ENCODE data around the gene ZC3H18. TPM values are rescaled to one million over a fixed set of nuclear protein-coding genes. Genes with fewer than 3 reads are reported as not detected.

The ZC3H18 gene
- total RNA-seq, 1 experiment from 2014 or later: 57.8 TPM

DNA sequence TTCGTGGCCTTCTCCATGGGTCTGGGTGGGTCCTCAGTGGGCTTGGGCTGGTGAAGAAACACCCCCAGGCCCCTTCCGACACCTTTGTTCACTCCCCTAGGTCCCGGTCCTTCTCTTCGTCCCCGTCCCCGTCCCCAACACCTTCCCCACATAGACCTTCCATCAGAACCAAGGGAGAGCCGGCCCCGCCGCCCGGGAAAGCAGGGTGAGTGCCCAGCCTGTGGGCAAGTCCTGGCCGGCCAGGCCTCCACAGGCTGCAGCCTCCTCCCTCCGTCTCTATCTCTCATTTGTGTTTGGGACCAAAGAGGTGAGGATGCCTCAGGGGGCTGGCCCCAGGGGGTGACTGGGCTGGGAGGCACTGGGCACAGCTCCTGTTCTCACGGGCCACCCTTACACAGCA is 53.7 kb downstream of the ZC3H18 start:
- RAD21 ChIA-PET (ENCODE audit: low non-redundant PET in 1 of 2, low total read pairs in 2 of 2, uncharacterized antibody in 2 of 2, unreplicated experiment in 2 of 2): no interaction called here
- H3K9ac ChIP-seq (ENCODE audit: low read length): no peak overlapping the region
- no peak overlapping the region for H2AFZ ChIP-seq (ENCODE audit: low read depth, low read length, poor library complexity, severe bottlenecking)
- H3K9me3 ChIP-seq (ENCODE audit: control insufficient read depth in 1 of 2, insufficient read depth in 1 of 2, low read depth in 1 of 2, low read length in 2 of 2): no peaks in the 10 kb centered on the region
- TF ChIP-seq, protein P1, sequence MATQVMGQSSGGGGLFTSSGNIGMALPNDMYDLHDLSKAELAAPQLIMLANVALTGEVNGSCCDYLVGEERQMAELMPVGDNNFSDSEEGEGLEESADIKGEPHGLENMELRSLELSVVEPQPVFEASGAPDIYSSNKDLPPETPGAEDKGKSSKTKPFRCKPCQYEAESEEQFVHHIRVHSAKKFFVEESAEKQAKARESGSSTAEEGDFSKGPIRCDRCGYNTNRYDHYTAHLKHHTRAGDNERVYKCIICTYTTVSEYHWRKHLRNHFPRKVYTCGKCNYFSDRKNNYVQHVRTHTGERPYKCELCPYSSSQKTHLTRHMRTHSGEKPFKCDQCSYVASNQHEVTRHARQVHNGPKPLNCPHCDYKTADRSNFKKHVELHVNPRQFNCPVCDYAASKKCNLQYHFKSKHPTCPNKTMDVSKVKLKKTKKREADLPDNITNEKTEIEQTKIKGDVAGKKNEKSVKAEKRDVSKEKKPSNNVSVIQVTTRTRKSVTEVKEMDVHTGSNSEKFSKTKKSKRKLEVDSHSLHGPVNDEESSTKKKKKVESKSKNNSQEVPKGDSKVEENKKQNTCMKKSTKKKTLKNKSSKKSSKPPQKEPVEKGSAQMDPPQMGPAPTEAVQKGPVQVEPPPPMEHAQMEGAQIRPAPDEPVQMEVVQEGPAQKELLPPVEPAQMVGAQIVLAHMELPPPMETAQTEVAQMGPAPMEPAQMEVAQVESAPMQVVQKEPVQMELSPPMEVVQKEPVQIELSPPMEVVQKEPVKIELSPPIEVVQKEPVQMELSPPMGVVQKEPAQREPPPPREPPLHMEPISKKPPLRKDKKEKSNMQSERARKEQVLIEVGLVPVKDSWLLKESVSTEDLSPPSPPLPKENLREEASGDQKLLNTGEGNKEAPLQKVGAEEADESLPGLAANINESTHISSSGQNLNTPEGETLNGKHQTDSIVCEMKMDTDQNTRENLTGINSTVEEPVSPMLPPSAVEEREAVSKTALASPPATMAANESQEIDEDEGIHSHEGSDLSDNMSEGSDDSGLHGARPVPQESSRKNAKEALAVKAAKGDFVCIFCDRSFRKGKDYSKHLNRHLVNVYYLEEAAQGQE (IDR thresholded peaks at IDR 0.05; ENCODE audit: low read depth): no peak
- TF ChIP-seq ZNF274 (IDR thresholded peaks at IDR 0.05; ENCODE audit: low read depth, low read length) (no peak), YY1 (IDR thresholded peaks at IDR 0.05; ENCODE audit: extremely low read depth, insufficient replicate concordance, low read depth, low read length) (no peak)
- TF ChIP-seq, protein P2, sequence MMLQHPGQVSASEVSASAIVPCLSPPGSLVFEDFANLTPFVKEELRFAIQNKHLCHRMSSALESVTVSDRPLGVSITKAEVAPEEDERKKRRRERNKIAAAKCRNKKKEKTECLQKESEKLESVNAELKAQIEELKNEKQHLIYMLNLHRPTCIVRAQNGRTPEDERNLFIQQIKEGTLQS (IDR thresholded peaks at IDR 0.05): no peak
- intact Hi-C loops (cut with micrococcal nuclease): no loop called here
- no TSS peak for BruUV-seq (replicated peaks)
- ATAC-seq (no peak), DNase-seq (ENCODE audit: low read depth, low spot score) (no peak)
- no peaks in the 10 kb centered on the region for H3K4me1 ChIP-seq (ENCODE audit: control insufficient read depth in 1 of 2, insufficient read depth in 2 of 2, low read length in 2 of 2)
- H3K27me3 ChIP-seq (ENCODE audit: insufficient read depth, low read length): no peaks in the 10 kb centered on the region
- no peaks in the 10 kb centered on the region for H3K9me2 ChIP-seq (ENCODE audit: insufficient read depth)
- peaks cover 47 to 64% of the 10 kb centered on the region in 2 experiments; a peak in 3 of 4 replicates for H3K36me3 ChIP-seq (ENCODE audit: control insufficient read depth in 1 of 2, insufficient read depth in 2 of 2, low read length in 2 of 2)
- no peaks in the 10 kb centered on the region for H4K20me1 ChIP-seq (ENCODE audit: insufficient read depth)
- H3K4me3 ChIP-seq (replicated peaks in 1 of 2; ENCODE audit: low read depth in 1 of 2, low read length in 2 of 2): no peak overlapping the region
- no peak overlapping the region for H3K27ac ChIP-seq (ENCODE audit: low read depth, low read length)
- CTCF ChIA-PET: no interaction called here
- peaks cover 24% of the 10 kb centered on the region for H3K79me2 ChIP-seq (ENCODE audit: insufficient read depth, low read length)
- POLR2A ChIA-PET: no interaction called here
- no peak overlapping the region for H3K4me2 ChIP-seq (ENCODE audit: low read length)

DNA sequence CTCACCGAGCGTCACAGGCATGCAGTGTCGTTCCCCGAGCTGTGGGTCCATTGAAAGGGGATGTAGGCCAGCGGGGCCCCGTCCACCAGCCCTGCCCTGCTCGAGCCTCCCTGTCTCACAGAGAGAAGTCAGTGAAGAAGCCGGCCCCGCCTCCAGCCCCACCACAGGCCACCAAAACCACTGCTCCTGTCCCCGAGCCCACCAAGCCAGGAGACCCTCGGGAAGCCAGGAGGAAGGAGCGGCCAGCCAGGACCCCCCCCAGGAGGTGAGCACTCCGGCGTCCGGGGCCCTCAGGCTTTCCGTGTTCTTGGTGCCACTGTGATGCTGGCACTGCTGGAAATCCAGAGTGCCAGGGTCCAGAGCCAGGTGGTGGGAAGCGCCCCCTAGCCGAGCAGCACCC is 54.3 kb downstream of the ZC3H18 start:
- no peaks in the 10 kb centered on the region for H3K4me1 ChIP-seq (ENCODE audit: control insufficient read depth in 1 of 2, insufficient read depth in 2 of 2, low read length in 2 of 2)
- ATAC-seq (no peak), DNase-seq (ENCODE audit: low read depth, low spot score) (no peak)
- H2AFZ ChIP-seq (ENCODE audit: low read depth, low read length, poor library complexity, severe bottlenecking): no peak overlapping the region
- no TSS peak for BruUV-seq (replicated peaks)
- no peaks in the 10 kb centered on the region for H3K9me2 ChIP-seq (ENCODE audit: insufficient read depth)
- no peak overlapping the region for H3K4me3 ChIP-seq (replicated peaks in 1 of 2; ENCODE audit: low read depth in 1 of 2, low read length in 2 of 2)
- no peaks in the 10 kb centered on the region for H3K27me3 ChIP-seq (ENCODE audit: insufficient read depth, low read length)
- no peaks in the 10 kb centered on the region for H4K20me1 ChIP-seq (ENCODE audit: insufficient read depth)
- no peak overlapping the region for H3K4me2 ChIP-seq (ENCODE audit: low read length)
- peaks cover 18% of the 10 kb centered on the region; the same call in 1 of the 2 replicates for H3K79me2 ChIP-seq (ENCODE audit: insufficient read depth, low read length)
- CTCF ChIA-PET: no interaction called here
- POLR2A ChIA-PET: no interaction called here
- H3K36me3 ChIP-seq (ENCODE audit: control insufficient read depth in 1 of 2, insufficient read depth in 2 of 2, low read length in 2 of 2): peaks cover 44 to 60% of the 10 kb centered on the region in 2 experiments; a peak in 3 of 4 replicates
- no peak overlapping the region for H3K9ac ChIP-seq (ENCODE audit: low read length)
- intact Hi-C loops (cut with micrococcal nuclease): no loop called here
- H3K9me3 ChIP-seq (ENCODE audit: control insufficient read depth in 1 of 2, insufficient read depth in 1 of 2, low read depth in 1 of 2, low read length in 2 of 2): no peaks in the 10 kb centered on the region
- H3K27ac ChIP-seq (ENCODE audit: low read depth, low read length): no peak overlapping the region
- RAD21 ChIA-PET (ENCODE audit: low non-redundant PET in 1 of 2, low total read pairs in 2 of 2, uncharacterized antibody in 2 of 2, unreplicated experiment in 2 of 2): no interaction called here
- TF ChIP-seq ELF1 (IDR thresholded peaks at IDR 0.05; ENCODE audit: borderline replicate concordance, low read depth) (no peak), POLR2AphosphoS5 (IDR thresholded peaks at IDR 0.05; ENCODE audit: low read depth, low read length) (no peak), EZH2phosphoT487 (IDR thresholded peaks at IDR 0.05; ENCODE audit: borderline replicate concordance) (no peak), SRF (IDR thresholded peaks at IDR 0.05; ENCODE audit: low read depth) (no peak), FOSL1 (IDR thresholded peaks at IDR 0.05; ENCODE audit: low read depth) (no peak), EGR1 (IDR thresholded peaks at IDR 0.05; ENCODE audit: low read depth) (no peak), CEBPB (IDR thresholded peaks at IDR 0.05; ENCODE audit: low read depth) (no peak), YY1 (IDR thresholded peaks at IDR 0.05; ENCODE audit: extremely low read depth, insufficient replicate concordance, low read depth, low read length) (no peak), CBX3 (IDR thresholded peaks at IDR 0.05; ENCODE audit: low read depth) (no peak)
- TF ChIP-seq, protein P1 (IDR thresholded peaks at IDR 0.05; ENCODE audit: low read depth): no peak
